ENCODE results near the gene SUMO4. TPM values are rescaled to one million over a fixed set of nuclear protein-coding genes. Genes with fewer than 3 reads are reported as not detected.

The SUMO4 gene
- total RNA-seq, 4 donors from 2014 or later = 1.5 to 28.1 (median 8.1) TPM

DNA sequence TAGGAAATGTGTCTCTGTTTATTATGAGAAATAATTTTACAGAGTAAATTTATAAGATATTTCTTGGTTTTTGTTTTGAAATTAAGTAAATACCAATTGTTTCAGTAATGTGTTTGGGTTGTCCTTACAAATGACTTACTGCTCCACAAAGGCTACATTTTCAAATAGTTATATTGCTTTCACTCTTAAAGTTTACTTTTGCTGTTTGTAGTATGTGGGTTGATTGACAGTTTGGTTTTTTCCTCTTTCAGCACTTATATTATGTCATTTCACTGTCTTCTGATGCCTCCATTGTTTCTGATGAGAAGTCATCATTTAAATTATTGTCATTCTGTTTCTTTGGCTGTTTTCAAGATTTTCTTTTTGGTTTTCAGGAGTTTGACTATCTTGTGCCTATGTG, 34.9 kb upstream of the SUMO4 start:
- Histone ChIP-seq H3K4me1 (peaks cover 6 to 36% (median 27%) of the 10 kb centered on the region in 4 donors), H3K9me3 (no peaks in the 10 kb centered on the region), H3K4me3 (no peak overlapping the region), H3K27ac (no peak overlapping the region), H3K27me3 (no peaks in the 10 kb centered on the region), H3K36me3 (peaks cover 0 to under 1% (median 0%) of the 10 kb centered on the region in 4 donors)
- no peak for DNase-seq
- in situ Hi-C loops (cut with MboI; ENCODE audit: low pct_ligation_motif_present in 1 of 4, low pct_unique_long_range_greater_than_20kb in 1 of 4, low sequenced_read_pairs in 3 of 4) (no loop called here), intact Hi-C loops (cut with DNase I; ENCODE audit: low total_unique reads) (no loop called here)
- TF ChIP-seq, protein P1, sequence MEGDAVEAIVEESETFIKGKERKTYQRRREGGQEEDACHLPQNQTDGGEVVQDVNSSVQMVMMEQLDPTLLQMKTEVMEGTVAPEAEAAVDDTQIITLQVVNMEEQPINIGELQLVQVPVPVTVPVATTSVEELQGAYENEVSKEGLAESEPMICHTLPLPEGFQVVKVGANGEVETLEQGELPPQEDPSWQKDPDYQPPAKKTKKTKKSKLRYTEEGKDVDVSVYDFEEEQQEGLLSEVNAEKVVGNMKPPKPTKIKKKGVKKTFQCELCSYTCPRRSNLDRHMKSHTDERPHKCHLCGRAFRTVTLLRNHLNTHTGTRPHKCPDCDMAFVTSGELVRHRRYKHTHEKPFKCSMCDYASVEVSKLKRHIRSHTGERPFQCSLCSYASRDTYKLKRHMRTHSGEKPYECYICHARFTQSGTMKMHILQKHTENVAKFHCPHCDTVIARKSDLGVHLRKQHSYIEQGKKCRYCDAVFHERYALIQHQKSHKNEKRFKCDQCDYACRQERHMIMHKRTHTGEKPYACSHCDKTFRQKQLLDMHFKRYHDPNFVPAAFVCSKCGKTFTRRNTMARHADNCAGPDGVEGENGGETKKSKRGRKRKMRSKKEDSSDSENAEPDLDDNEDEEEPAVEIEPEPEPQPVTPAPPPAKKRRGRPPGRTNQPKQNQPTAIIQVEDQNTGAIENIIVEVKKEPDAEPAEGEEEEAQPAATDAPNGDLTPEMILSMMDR (IDR thresholded peaks at IDR 0.05) = no peak
- TF ChIP-seq POLR2AphosphoS5 (IDR thresholded peaks at IDR 0.05) = no peak
- TF ChIP-seq EP300 (IDR thresholded peaks at IDR 0.05; ENCODE audit: low read depth) = no peak
- TF ChIP-seq POLR2A (IDR thresholded peaks at IDR 0.05) = no peak

- intact Hi-C loops (cut with DNase I; ENCODE audit: low total_unique reads) = no loop called here
- peaks cover 6 to 36% (median 27%) of the 10 kb centered on the region in 4 donors for H3K4me1 ChIP-seq
These were observed 33.7 kb upstream of the SUMO4 start for GRCh38 chr6:149366267-149366921.

DNA sequence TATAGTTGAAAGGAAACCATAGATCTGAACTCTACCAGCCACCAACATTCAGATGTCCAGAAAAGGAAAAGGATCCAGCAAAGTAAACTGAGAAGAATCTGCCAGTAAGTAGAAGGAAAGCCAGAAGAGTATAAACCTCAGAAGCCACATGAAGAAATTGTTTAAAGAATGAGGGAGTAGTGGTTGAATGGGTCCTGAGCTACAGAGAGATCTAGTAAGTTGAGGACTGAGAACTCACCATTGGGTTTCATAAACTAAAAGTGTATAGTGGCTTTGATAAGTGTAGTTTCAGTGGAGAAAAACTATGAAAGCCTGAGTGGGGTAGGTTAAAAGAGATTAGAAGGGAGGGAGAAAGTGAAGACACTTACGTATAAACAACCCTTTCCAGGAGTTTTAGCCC, 32.0 kb upstream of the SUMO4 start:
- no peak overlapping the region for H3K27ac ChIP-seq
- TF ChIP-seq POLR2AphosphoS5 (IDR thresholded peaks at IDR 0.05) (no peak), EP300 (IDR thresholded peaks at IDR 0.05; ENCODE audit: low read depth) (no peak), POLR2A (IDR thresholded peaks at IDR 0.05) (no peak)
- TF ChIP-seq, protein P1 (IDR thresholded peaks at IDR 0.05) = no peak
- intact Hi-C loops (cut with DNase I; ENCODE audit: low total_unique reads) = no loop called here
- 58 to 88% methylated on average over 1 of the region's 1 CpG for WGBS, 2 donors (ENCODE audit: low coverage in 1 of 2)
- H3K4me3 ChIP-seq = no peak overlapping the region
- H3K36me3 ChIP-seq = peaks cover 0 to 6% (median 0%) of the 10 kb centered on the region in 4 donors
- no peaks in the 10 kb centered on the region for H3K9me3 ChIP-seq
- in situ Hi-C loops (cut with MboI; ENCODE audit: low pct_ligation_motif_present in 1 of 4, low pct_unique_long_range_greater_than_20kb in 1 of 4, low sequenced_read_pairs in 3 of 4) = no loop called here
- no peak for DNase-seq
- H3K4me1 ChIP-seq = peaks cover 6 to 36% (median 28%) of the 10 kb centered on the region in 4 donors
- H3K27me3 ChIP-seq = no peaks in the 10 kb centered on the region

More at GRCh38 chr6:149366267-149366921, 33.7 kb upstream of the SUMO4 start:
- TF ChIP-seq POLR2AphosphoS5 (IDR thresholded peaks at IDR 0.05) = no peak
- no peak for TF ChIP-seq EP300 (IDR thresholded peaks at IDR 0.05; ENCODE audit: low read depth)
- TF ChIP-seq, protein P1 (IDR thresholded peaks at IDR 0.05) = no peak
- no peak for TF ChIP-seq POLR2A (IDR thresholded peaks at IDR 0.05)
- Histone ChIP-seq H3K36me3 (peaks cover 0 to 6% (median 0%) of the 10 kb centered on the region in 4 donors), H3K27me3 (no peaks in the 10 kb centered on the region), H3K27ac (no peak overlapping the region), H3K4me3 (no peak overlapping the region), H3K9me3 (no peaks in the 10 kb centered on the region)
- 65 to 72% methylated on average over 4 of the region's 4 CpGs for WGBS, 2 donors (ENCODE audit: low coverage in 1 of 2)
- DNase-seq = no peak
- in situ Hi-C loops (cut with MboI; ENCODE audit: low pct_ligation_motif_present in 1 of 4, low pct_unique_long_range_greater_than_20kb in 1 of 4, low sequenced_read_pairs in 3 of 4) = no loop called here

DNA sequence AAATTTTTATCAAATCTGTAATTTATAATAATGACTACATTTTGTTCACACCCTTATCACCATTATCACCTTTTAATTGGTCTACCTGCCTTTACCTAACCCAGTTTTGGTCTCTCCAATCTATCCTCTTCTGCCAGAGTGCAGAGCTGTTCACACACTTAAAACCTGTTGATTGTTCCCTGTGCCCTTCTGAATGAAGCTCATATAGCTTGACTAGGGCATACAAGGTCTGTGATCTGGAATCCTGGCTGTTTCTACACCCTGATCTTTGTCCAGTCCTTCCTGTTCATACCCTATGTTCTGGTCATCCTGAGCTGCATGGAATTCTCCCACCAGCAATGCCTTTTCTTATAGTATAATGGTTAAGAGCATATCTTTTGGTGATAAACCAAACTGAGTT, 28.9 kb upstream of the SUMO4 start:
- peaks cover 0 to 23% (median 6%) of the 10 kb centered on the region in 4 donors for H3K4me1 ChIP-seq
- H3K36me3 ChIP-seq = peaks cover 0 to 6% (median 0%) of the 10 kb centered on the region in 4 donors
- H3K9me3 ChIP-seq = no peaks in the 10 kb centered on the region
- DNase-seq = no peak
- no peaks in the 10 kb centered on the region for H3K27me3 ChIP-seq
- no peak overlapping the region for H3K27ac ChIP-seq
- in situ Hi-C loops (cut with MboI; ENCODE audit: low pct_ligation_motif_present in 1 of 4, low pct_unique_long_range_greater_than_20kb in 1 of 4, low sequenced_read_pairs in 3 of 4) = no loop called here
- H3K4me3 ChIP-seq = no peak overlapping the region
- TF ChIP-seq POLR2AphosphoS5 (IDR thresholded peaks at IDR 0.05) = no peak
- TF ChIP-seq EP300 (IDR thresholded peaks at IDR 0.05; ENCODE audit: low read depth) = no peak
- intact Hi-C loops (cut with DNase I; ENCODE audit: low total_unique reads) = no loop called here

- H3K27ac ChIP-seq = no peak overlapping the region
- no peak for TF ChIP-seq EP300 (IDR thresholded peaks at IDR 0.05; ENCODE audit: low read depth)
- DNase-seq = no peak
- no peak overlapping the region for H3K4me3 ChIP-seq
- H3K27me3 ChIP-seq = no peaks in the 10 kb centered on the region
- no peaks in the 10 kb centered on the region for H3K9me3 ChIP-seq
- peaks cover 0 to 6% (median 0%) of the 10 kb centered on the region in 4 donors for H3K36me3 ChIP-seq
- in situ Hi-C loops (cut with MboI; ENCODE audit: low pct_ligation_motif_present in 1 of 4, low pct_unique_long_range_greater_than_20kb in 1 of 4, low sequenced_read_pairs in 3 of 4) = no loop called here
- WGBS, 2 donors (ENCODE audit: low coverage in 1 of 2) = 79 to 81% methylated on average over 2 of the region's 2 CpGs
- intact Hi-C loops (cut with DNase I; ENCODE audit: low total_unique reads) = no loop called here
- H3K4me1 ChIP-seq = peaks cover 0 to 17% (median 4%) of the 10 kb centered on the region in 4 donors
These were observed 28.0 kb upstream of the SUMO4 start for GRCh38 chr6:149372062-149372461.

All from transverse colon (tissue), 4 donors.